ENCODE results near the gene RERE.

- TF ChIP-seq POLR2A (IDR thresholded peaks at IDR 0.05; ENCODE audit: low read depth, low read length) = no peak
- no peak for TF ChIP-seq MYC (IDR thresholded peaks at IDR 0.05; ENCODE audit: low read depth, low read length)
Observed at GRCh38 chr1:8752921-8753713, 64.3 kb downstream of the RERE start.
